Type B pancreatic cell (in vitro differentiated cells): ENCODE data around the gene TXLNA. TPM values are rescaled to one million over a fixed set of nuclear protein-coding genes. Genes with fewer than 3 reads are reported as not detected.

ENCODE experiments used
- DNase-seq: peaks from one replicate; pipeline ENCODE4 v3.0.0; 2021; ENCODE audit warnings: mixed read lengths; ENCODE audit not compliant: unreplicated experiment; ENCODE audit errors: extremely low spot score
- H3K27ac Mint-ChIP-seq: 2 replicates; pipeline ENCODE4 v1.8.0; 2021; ENCODE audit warnings: mild to moderate bottlenecking, mixed read lengths
- H3K27me3 Mint-ChIP-seq: 2 replicates; pipeline ENCODE4 v1.8.0; 2021; ENCODE audit warnings: mixed read lengths
- H3K36me3 Mint-ChIP-seq: 2 replicates; pipeline ENCODE4 v1.8.0; 2021; ENCODE audit warnings: mixed read lengths
- H3K4me1 Mint-ChIP-seq: one replicate; pipeline ENCODE4 v1.8.0; 2021; ENCODE audit warnings: mixed read lengths; ENCODE audit not compliant: unreplicated experiment
- H3K4me3 Mint-ChIP-seq: 2 replicates; pipeline ENCODE4 v1.8.0; 2021; ENCODE audit warnings: mild to moderate bottlenecking, mixed read lengths
- H3K9me3 Mint-ChIP-seq: 2 replicates; pipeline ENCODE4 v1.8.0; 2021; ENCODE audit warnings: mixed read lengths
- CTCF ChIP-seq: fragments of 200-600 bp; sonication (generic); conservative IDR thresholded peaks from 2 replicates; pipeline ENCODE4 v1.5.0; 2021; ENCODE audit warnings: antibody characterized with exemption, mild to moderate bottlenecking
- total RNA-seq: library from RNA; stranded (reverse); gene quantifications from 2 replicates; pipeline ENCODE4 v1.2.1, GENCODE V29; 2021; ENCODE audit warnings: low replicate concordance

TXLNA gene
- total RNA-seq, 1 donor from 2014 or later, result 60.4 TPM

- DNase-seq, result peak; percentile 80
- no peaks in the 10 kb centered on the region for H3K36me3 Mint-ChIP-seq
- peak overlapping the region; percentile 81 for H3K27ac Mint-ChIP-seq
- H3K9me3 Mint-ChIP-seq, result no peaks in the 10 kb centered on the region
- peaks cover 22% of the 10 kb centered on the region for H3K4me1 Mint-ChIP-seq
- peak; percentile 30 for TF ChIP-seq CTCF
- peak overlapping the region; percentile 91 for H3K4me3 Mint-ChIP-seq
- no peaks in the 10 kb centered on the region for H3K27me3 Mint-ChIP-seq
Measured at GRCh38 chr1:32240140-32240951, 60.9 kb downstream of the TXLNA start.

GRCh38 chr1:32241001-32241763 lies 61.7 kb downstream of the TXLNA start:
- H3K36me3 Mint-ChIP-seq, result no peaks in the 10 kb centered on the region
- H3K27me3 Mint-ChIP-seq, result no peaks in the 10 kb centered on the region
- no peaks in the 10 kb centered on the region for H3K9me3 Mint-ChIP-seq
- H3K4me1 Mint-ChIP-seq, result peaks cover 20% of the 10 kb centered on the region
- H3K4me3 Mint-ChIP-seq, result peak overlapping the region; percentile 91
- no peak for TF ChIP-seq CTCF
- peak overlapping the region; percentile 81 for H3K27ac Mint-ChIP-seq
- DNase-seq, result no peak

GRCh38 chr1:32242341-32242851 lies 62.9 kb downstream of the TXLNA start:
- no peak for TF ChIP-seq CTCF
- H3K27ac Mint-ChIP-seq, result no peak overlapping the region
- peaks cover 19% of the 10 kb centered on the region for H3K4me1 Mint-ChIP-seq
- H3K36me3 Mint-ChIP-seq, result no peaks in the 10 kb centered on the region
- DNase-seq, result no peak
- no peaks in the 10 kb centered on the region for H3K27me3 Mint-ChIP-seq
- peak overlapping the region; percentile 31 for H3K4me3 Mint-ChIP-seq
- H3K9me3 Mint-ChIP-seq, result no peaks in the 10 kb centered on the region

- no peak for TF ChIP-seq CTCF
- Mint-ChIP-seq H3K36me3 (no peaks in the 10 kb centered on the region), H3K27ac (no peak within 1 kb of the TSS), H3K27me3 (peaks cover 4% of the 10 kb centered on the region), H3K9me3 (no peaks in the 10 kb centered on the region), H3K4me1 (peaks cover 22% of the 10 kb centered on the region), H3K4me3 (peak within 1 kb of the TSS; percentile 65)
- DNase-seq, result no peak
Measured at GRCh38 chr1:32246888-32247273, 67.4 kb downstream of the TXLNA start, which contains the start of gene FAM167B. FAM167B (plus strand) TSS chr1:32247222; CDS start chr1:32247422, 200 bp downstream.

- H3K36me3 Mint-ChIP-seq, result no peaks in the 10 kb centered on the region
- no peak overlapping the region for H3K27ac Mint-ChIP-seq
- no peak for DNase-seq
- H3K4me1 Mint-ChIP-seq, result peaks cover 20% of the 10 kb centered on the region
- H3K9me3 Mint-ChIP-seq, result no peaks in the 10 kb centered on the region
- no peak overlapping the region for H3K4me3 Mint-ChIP-seq
- no peak for TF ChIP-seq CTCF
- H3K27me3 Mint-ChIP-seq, result peaks cover 5% of the 10 kb centered on the region
Measured at GRCh38 chr1:32247452-32247851, 68.0 kb downstream of the TXLNA start.

Other genes with a start within 250 kb of the TXLNA start
- gene PTP4A2, start 241.3 kb upstream of the TXLNA start, total RNA-seq, result 150 and 179 TPM in 2 replicates
- gene KHDRBS1, start 165.8 kb upstream of the TXLNA start, total RNA-seq, result 136 and 202 TPM in 2 replicates
- gene TMEM39B, start 106.7 kb upstream of the TXLNA start, total RNA-seq, result 17.2 and 23.3 TPM in 2 replicates
- 76.2 and 85.1 TPM in 2 replicates for gene KPNA6, start 71.6 kb upstream of the TXLNA start, total RNA-seq
- gene CCDC28B, start 20.9 kb downstream of the TXLNA start, total RNA-seq, result 15.8 and 19.6 TPM in 2 replicates
- 4.3 and 4.7 TPM in 2 replicates for gene IQCC, start 26.0 kb downstream of the TXLNA start, total RNA-seq
- not detected in 2 replicates for gene DCDC2B, start 29.4 kb downstream of the TXLNA start, total RNA-seq
- gene TMEM234, start 42.7 kb downstream of the TXLNA start, total RNA-seq, result 33.9 and 35.4 TPM in 2 replicates
- 162 and 179 TPM in 2 replicates for gene EIF3I, start 42.7 kb downstream of the TXLNA start, total RNA-seq
- 1.4 and 2.1 TPM in 2 replicates for gene FAM167B, start 67.5 kb downstream of the TXLNA start, total RNA-seq
- gene LCK, start 71.6 kb downstream of the TXLNA start, total RNA-seq, result not detected in 2 replicates
- gene HDAC1, start 112.4 kb downstream of the TXLNA start, total RNA-seq, result 108 and 114 TPM in 2 replicates
- 247 and 465 TPM in 2 replicates for gene MARCKSL1, start 156.6 kb downstream of the TXLNA start, total RNA-seq
- gene FAM229A, start 182.8 kb downstream of the TXLNA start, total RNA-seq, result 4.7 and 8.7 TPM in 2 replicates
- 2.1 and 3.8 TPM in 2 replicates for gene TSSK3, start 182.9 kb downstream of the TXLNA start, total RNA-seq
- gene BSDC1, start 214.8 kb downstream of the TXLNA start, total RNA-seq, result 66.5 and 71.3 TPM in 2 replicates